Activated CD4-positive, alpha-beta T cell treated with anti-CD3 and anti-CD28 coated beads, Interleukin-2, amount 50 U/mL, for 4 hours (primary cell): ENCODE results near the gene DDRGK1.
"Not testable (repeated sequence)": the region's sequence is repeated elsewhere in the genome, so short reads cannot be mapped to it uniquely, and the experiment has no call there.

Experiments used
- DNase-seq, 2 experiments: peaks; one replicate each; pipeline ENCODE4 v3.0.0-alpha.2; 2020

DDRGK1 gene

DNA sequence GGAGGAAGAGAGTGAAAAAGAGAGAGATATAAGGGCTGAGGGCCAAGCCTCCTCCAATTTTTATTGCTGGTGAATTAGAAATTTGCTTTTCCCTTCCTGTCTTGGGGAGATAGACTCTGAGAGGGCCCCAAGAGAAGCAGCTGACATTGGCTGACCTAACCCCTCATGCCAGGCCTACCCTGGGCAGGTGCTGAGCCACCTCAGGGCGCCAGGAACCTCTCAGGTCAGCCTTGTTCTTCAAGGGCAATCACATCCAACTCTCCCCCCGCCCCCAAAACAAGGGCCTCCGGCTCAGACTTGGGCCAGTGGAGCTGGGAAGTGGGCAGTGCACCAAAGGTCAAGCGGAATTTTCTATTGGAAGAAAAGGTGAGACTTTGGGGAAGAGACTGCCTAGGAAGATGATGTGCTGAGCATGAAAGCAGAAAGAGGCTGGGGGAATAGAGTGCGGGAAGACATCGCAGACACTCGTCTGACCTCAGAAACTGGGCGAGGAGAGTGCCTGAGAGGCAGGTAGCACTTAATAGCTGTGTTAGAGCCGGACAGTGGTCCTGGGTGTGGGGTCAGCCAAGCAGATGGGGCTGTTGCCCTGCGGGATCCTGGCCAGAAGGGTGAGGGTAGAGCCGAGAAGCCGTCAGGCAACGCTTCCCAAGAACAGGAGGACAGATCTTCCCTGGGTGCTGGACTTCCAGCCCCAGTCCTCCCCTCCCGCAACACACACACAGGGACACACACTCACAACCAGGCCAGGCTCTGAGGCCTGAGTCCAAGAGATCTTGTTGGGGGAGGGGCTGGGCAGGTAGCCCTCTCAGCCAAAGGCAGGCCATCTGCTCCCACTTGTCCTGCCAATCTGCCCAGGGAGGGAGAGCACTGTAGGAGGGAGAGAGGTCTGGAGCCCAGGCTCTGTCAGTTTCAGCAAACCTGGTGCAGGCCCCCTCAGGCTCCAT, 41.1 kb downstream of the DDRGK1 start:
- DNase-seq, result no peak

- DNase-seq, result no peak
These were observed 42.3 kb downstream of the DDRGK1 start for GRCh38 chr20:3162080-3162611.

DNA sequence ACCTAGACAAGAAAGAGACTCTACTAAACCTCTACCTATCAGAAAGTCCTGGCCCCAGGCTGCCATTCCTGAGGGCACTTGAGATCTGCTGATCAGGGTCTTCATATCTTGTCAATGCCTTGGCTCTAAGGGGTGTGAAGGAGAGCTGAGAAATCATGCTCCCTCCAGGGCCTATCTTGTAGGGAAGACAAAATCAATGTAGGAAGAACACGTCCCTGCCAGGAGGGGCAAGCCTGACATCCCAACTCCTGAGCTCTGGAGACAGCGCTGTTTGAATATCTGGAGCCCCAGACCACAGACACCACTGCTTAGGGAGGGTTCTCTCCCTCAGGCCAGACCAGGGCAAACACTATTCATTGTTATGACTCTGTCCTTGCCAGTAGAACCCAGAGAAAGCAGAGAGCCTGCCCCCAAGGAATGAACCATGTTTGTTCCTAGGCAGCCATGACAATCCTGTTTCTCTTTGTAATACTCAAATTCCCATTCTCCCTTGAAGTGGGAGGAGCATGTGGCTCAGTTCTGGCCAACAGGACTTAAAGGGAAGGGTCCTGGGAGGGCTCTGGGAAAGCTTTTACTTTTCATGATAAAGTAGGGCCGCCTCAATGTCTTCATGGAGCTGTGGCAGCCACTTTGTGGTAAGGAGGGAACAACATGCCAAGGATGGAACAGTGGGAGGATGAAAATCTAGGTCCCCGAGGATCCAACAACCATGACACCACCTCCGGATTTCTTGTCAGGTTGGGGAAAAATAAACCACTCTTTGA, 43.0 kb downstream of the DDRGK1 start:
- no peak for DNase-seq

DNA sequence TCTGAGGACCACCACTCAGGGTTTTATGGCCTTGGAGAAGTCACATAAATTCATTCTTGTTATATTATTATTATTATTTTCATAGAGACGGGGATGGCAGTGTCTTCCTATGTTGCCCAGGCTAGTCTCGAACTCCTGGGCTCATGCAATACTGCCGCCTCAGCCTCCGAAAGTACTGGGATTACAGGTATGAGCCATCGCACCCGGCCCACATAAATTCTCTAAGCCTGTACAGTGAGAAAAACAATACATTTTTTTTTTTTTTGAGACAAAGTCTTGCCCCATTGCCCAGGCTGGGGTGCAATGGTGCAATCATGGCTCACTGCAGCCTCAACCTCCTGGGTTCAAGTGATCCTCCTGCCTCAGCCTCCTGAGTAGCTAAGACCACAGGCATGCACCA, 44.1 kb downstream of the DDRGK1 start:
- DNase-seq, result no peak

GRCh38 chr20:3158968-3159431, 45.5 kb downstream of the DDRGK1 start:
- no peak for DNase-seq

GRCh38 chr20:3157817-3158216, 46.7 kb downstream of the DDRGK1 start:
- DNase-seq, result no peak

GRCh38 chr20:3156811-3157619, 47.5 kb downstream of the DDRGK1 start:
- no peak for DNase-seq

GRCh38 chr20:3152057-3152644, 52.3 kb downstream of the DDRGK1 start:
- DNase-seq, result not testable (repeated sequence)

- DNase-seq, result no peak
These were observed 53.6 kb downstream of the DDRGK1 start for GRCh38 chr20:3150908-3151307.

DNA sequence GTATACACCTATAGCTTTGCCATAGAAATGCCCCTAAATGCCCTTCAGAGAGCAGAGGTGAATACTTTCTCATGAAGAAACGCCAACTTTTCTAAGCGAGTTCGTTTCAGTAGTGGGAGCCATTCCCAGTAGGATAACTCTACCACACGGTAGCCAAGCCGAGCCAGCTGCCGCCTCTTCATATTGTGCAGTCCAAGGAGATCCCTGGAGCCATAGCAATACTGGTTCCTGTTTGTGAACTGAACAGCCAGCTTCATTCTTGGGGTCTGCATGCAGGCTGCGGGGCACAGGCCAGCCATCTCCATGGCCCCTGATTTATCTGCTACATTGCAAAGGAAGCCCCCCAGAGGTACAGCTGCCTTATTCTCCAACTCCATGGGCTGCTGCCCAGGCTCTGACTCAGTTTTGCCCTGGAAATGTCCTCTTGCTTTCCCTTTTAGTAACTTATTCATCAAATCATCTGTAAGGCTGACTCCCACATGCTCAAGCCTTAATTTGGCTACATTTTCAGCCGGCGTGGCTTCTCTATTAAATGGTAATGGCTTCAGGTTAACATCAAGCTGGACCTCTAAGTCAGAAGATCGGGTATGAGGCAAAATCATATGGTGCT, 57.6 kb downstream of the DDRGK1 start:
- DNase-seq, result no peak

DNA sequence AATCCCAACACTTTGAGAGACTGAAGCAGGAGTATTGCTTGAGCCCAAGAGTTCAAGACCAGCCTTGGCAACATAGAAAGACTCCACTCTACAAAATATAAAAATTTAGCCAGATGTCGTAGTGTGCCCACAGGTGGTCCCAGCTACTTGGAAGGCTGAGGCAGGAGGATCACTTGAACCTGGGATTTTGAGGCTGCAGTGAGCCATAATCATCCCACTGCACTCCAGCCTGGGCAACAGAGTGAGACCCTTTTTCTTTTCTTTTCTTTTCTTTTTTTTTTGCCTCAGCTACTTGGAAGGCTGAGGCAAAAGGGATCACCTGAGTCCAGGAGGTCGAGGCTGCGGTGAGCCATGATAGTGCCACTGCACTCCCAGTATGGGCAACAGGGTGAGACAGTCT, 62.7 kb downstream of the DDRGK1 start:
- no peak for DNase-seq
